SK-N-MC (cell line): ENCODE data around the gene GRAP2.

Source experiments
- EZH2 ChIP-seq: fragments of 200-600 bp; sonication (generic); IDR thresholded peaks from one replicate; pipeline ENCODE4 v1.6.1; 2017; ENCODE audit warnings: antibody characterized with exemption
- POLR2AphosphoS5 ChIP-seq: IDR thresholded peaks from 2 replicates; pipeline ENCODE4 v1.6.1; 2012; ENCODE audit warnings: mild to moderate bottlenecking, low read depth, low read length, borderline replicate concordance

- TF ChIP-seq POLR2AphosphoS5 (no peak), EZH2 (no peak)
These were observed 38.9 kb downstream of the GRAP2 start for GRCh38 chr22:39939830-39940229.
